Transverse colon (tissue), 4 donors: ENCODE measurements around the gene RABL6. TPM values are rescaled to one million over a fixed set of nuclear protein-coding genes. Genes with fewer than 3 reads are reported as not detected.

Experiments used
- DNase-seq: peaks from one replicate; pipeline ENCODE4 v3.0.0-alpha.2; 2019
- H3K27ac ChIP-seq, 4 donors: fragments of 200-600 bp; sonication (generic); 2 replicates each; pipeline ENCODE4 v1.5.1; 2016 to 2018; ENCODE audit warnings: inconsistent platforms in 4 of 4
- H3K27me3 ChIP-seq: fragments of 200-600 bp; sonication (generic); 2 replicates; pipeline ENCODE4 v1.5.1; 2017; ENCODE audit warnings: inconsistent platforms
- H3K36me3 ChIP-seq, 4 donors: fragments of 200-600 bp; sonication (generic); 2 replicates each; pipeline ENCODE4 v1.5.1; 2017 to 2019; ENCODE audit warnings: inconsistent platforms in 4 of 4
- H3K4me1 ChIP-seq, 4 donors: fragments of 200-600 bp; sonication (generic); 2 replicates each; pipeline ENCODE4 v1.5.1; 2017 to 2020; ENCODE audit warnings: inconsistent platforms in 4 of 4
- H3K4me3 ChIP-seq, 4 donors: fragments of 200-600 bp; sonication (generic); 1 replicate in 1 of 4; 2 replicates in 3 of 4; pipeline versions ENCODE4 v1.5.1 to v1.6.1; 2017 to 2019; ENCODE audit warnings: inconsistent platforms in 4 of 4
- H3K9me3 ChIP-seq, 2 donors: fragments of 200-600 bp; sonication (generic); 2 replicates each; pipeline ENCODE4 v1.5.1; 2017 to 2019; ENCODE audit warnings: inconsistent platforms in 2 of 2
- CTCF ChIP-seq, 5 experiments: fragments of 200-600 bp in 3 of 5; fragments of 450-650 bp in 2 of 5; sonication (generic) in 3 of 5; IDR thresholded peaks; 1 replicate in 2 of 5; 2 replicates in 3 of 5; pipeline ENCODE4 v1.5.1; 2016 to 2017; ENCODE audit warnings: antibody characterized with exemption in 5 of 5, inconsistent platforms in 3 of 5, mild to moderate bottlenecking in 2 of 5, moderate library complexity in 1 of 5
- EP300 ChIP-seq: sonication (generic); formaldehyde crosslinking; IDR thresholded peaks from one replicate; pipeline ENCODE4 v1.6.1; 2017; ENCODE audit warnings: antibody characterized with exemption, low read depth
- POLR2A ChIP-seq: fragments of 450-650 bp; IDR thresholded peaks from one replicate; pipeline ENCODE4 v1.6.1; 2016; ENCODE audit warnings: antibody characterized with exemption, mild to moderate bottlenecking, moderate library complexity
- POLR2AphosphoS5 ChIP-seq, 3 donors: sonication (generic); formaldehyde crosslinking; IDR thresholded peaks; one replicate each; pipeline ENCODE4 v1.6.1; 2016; ENCODE audit warnings: antibody characterized with exemption in 3 of 3
- WGBS, 2 donors: methylation state at CpG; one replicate each; pipeline ENCODE4 v1.1.5; 2018; ENCODE audit warnings: low coverage in 1 of 2; 5-methylcytosine and 5-hydroxymethylcytosine counted together
- in situ Hi-C, 4 donors: fragments of 200-750 bp; cut with MboI; loops; one replicate each; pipeline versions ENCODE4 v1.15.0 to v1.15.1; 2017; ENCODE audit warnings: low sequenced_read_pairs in 3 of 4, low pct_ligation_motif_present in 1 of 4, low pct_unique_long_range_greater_than_20kb in 1 of 4
- intact Hi-C: fragments of 100-400 bp; cut with DNase I; formaldehyde crosslinking; loops from one replicate; pipeline ENCODE4 v1.15.1; 2023; ENCODE audit warnings: low total_unique reads
- total RNA-seq, 4 donors: library from RNA; depleted of rRNA; stranded (reverse); fragments of >200 nt; gene quantifications; one replicate each; pipeline ENCODE4 v1.1.0, GENCODE V29; 2016

The RABL6 gene
- total RNA-seq: 100 to 1,000 TPM in 3 of 4 donors, 10 to 100 TPM in 1; 71.3 to 227 (median 160) TPM

DNA sequence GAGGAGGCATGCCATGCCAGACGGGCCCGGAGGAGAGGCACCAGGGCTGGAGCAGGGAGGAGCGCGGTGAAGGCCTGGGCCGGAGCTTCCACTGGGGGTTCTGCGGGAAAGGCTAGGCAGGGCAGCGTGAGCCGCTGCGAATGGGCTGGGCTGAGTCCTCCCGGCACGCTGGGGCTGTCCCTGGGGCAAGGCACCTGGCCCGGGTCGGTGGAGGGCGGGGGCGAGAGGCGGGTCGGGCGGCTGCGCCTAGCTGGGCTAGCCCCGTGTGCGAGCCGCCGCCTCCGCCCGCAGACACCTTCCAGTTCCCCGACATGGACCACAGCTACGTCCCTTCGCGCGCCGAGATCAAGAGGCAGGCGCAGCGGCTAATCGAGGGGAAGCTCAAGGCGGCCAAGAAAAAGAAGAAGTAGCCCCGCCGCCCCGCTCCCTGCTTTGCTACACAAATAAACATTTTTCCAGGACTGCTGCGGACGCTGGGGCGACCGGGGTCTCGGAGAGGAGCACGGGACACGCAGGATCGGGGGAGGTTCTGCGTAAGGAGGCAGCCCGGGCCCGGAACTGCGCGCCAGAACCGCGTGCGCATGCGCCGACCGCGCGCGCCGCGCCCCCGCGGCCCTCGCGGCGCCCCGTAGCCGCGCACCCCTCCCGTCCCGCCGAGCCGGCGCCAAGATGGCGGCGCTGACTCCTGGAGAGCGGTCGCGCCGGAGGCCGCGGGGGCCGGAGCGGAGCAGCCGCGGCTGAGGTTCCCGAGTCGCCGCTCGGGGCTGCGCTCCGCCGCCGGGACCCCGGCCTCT lies at the start of gene RABL6:
TSS of gene RABL6 (plus strand) at position 668 of the 794 bp plus-strand sequence. CDS start 249 bp downstream, outside the sequence.
- DNase-seq: peak; percentile 81
- peak within 1 kb of the TSS; percentile 91 to 99 (median 95) for H3K4me3 ChIP-seq
- in situ Hi-C loops (no loop called here), intact Hi-C loops (no loop called here)
- peaks cover 23 to 41% (median 31%) of the 10 kb centered on the region in 4 donors for H3K4me1 ChIP-seq
- WGBS, 2 donors: 1% methylated on average over 30 of the region's 96 CpGs; no CpG with 5 or more reads in 1 of the 2 donors
- no peaks in the 10 kb centered on the region for H3K36me3 ChIP-seq
- H3K27ac ChIP-seq: peak within 1 kb of the TSS; percentile 91 to 98 (median 94)
- peak; percentile 67 for TF ChIP-seq POLR2A
- no peak for TF ChIP-seq EP300
- peak; percentile 51 to 80 (median 67) for TF ChIP-seq POLR2AphosphoS5 (IDR thresholded peaks at IDR 0.05)
- H3K27me3 ChIP-seq: peaks cover 1% of the 10 kb centered on the region
- no peaks in the 10 kb centered on the region for H3K9me3 ChIP-seq

- Histone ChIP-seq H3K9me3 (peaks cover 0 to 4% of the 10 kb centered on the region in 2 donors), H3K4me1 (peaks cover 0 to 4% (median 2%) of the 10 kb centered on the region in 4 donors), H3K4me3 (no peak overlapping the region), H3K27ac (no peak overlapping the region), H3K36me3 (no peaks in the 10 kb centered on the region), H3K27me3 (peaks cover 33% of the 10 kb centered on the region)
- 82% methylated on average over 8 of the region's 9 CpGs; no CpG with 5 or more reads in 1 of the 2 donors for WGBS, 2 donors
- DNase-seq: no peak
- TF ChIP-seq POLR2AphosphoS5 (IDR thresholded peaks at IDR 0.05) (no peak), CTCF (IDR thresholded peaks at IDR 0.05) (no peak), POLR2A (no peak)
- intact Hi-C loops (no loop called here), in situ Hi-C loops (no loop called here)
Measured at GRCh38 chr9:136759001-136759400, 48.7 kb upstream of the RABL6 start.

DNA sequence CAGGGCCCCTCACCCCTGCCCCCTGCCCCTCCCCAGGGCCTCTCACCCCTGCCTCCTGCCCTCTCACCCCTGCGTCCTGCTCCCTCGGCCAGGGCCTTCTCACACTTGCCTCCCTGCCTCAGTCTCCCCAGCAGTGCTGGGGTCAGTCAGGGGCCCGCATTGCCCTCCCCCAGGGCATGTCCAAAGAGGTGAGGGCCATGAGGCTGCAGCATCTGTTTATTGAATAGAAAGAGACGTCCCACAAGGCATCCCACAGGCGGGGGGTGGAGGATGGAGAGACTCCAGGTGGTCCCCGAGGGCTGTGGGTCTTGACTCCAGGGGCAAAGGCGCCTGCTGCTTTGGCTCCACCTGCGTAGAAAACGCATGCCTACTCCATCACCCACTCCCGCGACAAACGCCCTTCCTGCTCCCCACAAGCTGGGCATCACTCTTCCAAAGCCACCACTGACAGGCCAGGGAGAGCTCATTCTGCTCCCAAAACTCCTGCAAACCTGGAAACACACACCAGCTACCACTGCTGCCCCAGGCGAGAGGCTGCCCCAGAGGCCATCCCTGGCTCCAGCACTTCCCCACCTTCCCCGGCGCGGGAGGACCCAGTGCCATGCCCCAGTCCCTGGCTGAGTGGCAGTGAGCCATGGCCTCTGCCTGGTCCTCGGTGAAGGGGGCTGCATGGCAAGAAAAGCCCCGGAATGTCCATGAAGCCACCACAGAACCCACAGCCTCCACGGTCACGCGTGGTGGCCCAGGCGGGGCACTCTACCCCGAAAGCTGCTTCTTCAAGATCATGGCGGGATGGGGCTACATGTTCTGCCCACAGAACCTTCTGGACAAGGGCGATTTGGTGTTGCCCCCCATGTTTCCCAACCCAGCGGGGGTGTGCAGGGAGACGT lies 48.1 kb upstream of the RABL6 start:
- Histone ChIP-seq H3K4me1 (peaks cover 0 to 4% (median 3%) of the 10 kb centered on the region in 4 donors), H3K27ac (no peak overlapping the region), H3K9me3 (peaks cover 0 to 4% of the 10 kb centered on the region in 2 donors), H3K4me3 (no peak overlapping the region), H3K36me3 (no peaks in the 10 kb centered on the region), H3K27me3 (peaks cover 38% of the 10 kb centered on the region)
- in situ Hi-C loops (no loop called here), intact Hi-C loops (no loop called here)
- no peak for DNase-seq
- 82% methylated on average over 27 of the region's 27 CpGs; no CpG with 5 or more reads in 1 of the 2 donors for WGBS, 2 donors
- TF ChIP-seq CTCF (IDR thresholded peaks at IDR 0.05): no peak
- TF ChIP-seq POLR2AphosphoS5 (IDR thresholded peaks at IDR 0.05): no peak
- no peak for TF ChIP-seq POLR2A
- no peak for TF ChIP-seq EP300

GRCh38 chr9:136760424-136760823 lies 47.3 kb upstream of the RABL6 start:
- H3K9me3 ChIP-seq: peaks cover 0 to 4% of the 10 kb centered on the region in 2 donors
- in situ Hi-C loops: no loop called here
- no peak for DNase-seq
- H3K4me3 ChIP-seq: no peak overlapping the region
- 60% methylated on average over 25 of the region's 25 CpGs; no CpG with 5 or more reads in 1 of the 2 donors for WGBS, 2 donors
- H3K27ac ChIP-seq: no peak overlapping the region
- H3K27me3 ChIP-seq: peaks cover 43% of the 10 kb centered on the region
- intact Hi-C loops: no loop called here
- TF ChIP-seq CTCF (IDR thresholded peaks at IDR 0.05) (no peak), EP300 (no peak), POLR2AphosphoS5 (IDR thresholded peaks at IDR 0.05) (no peak), POLR2A (no peak)
- H3K4me1 ChIP-seq: peaks cover 0 to 8% (median 4%) of the 10 kb centered on the region in 4 donors
- no peaks in the 10 kb centered on the region for H3K36me3 ChIP-seq
